ENCODE measurements around the gene NDRG3. TPM values are rescaled to one million over a fixed set of nuclear protein-coding genes. Genes with fewer than 3 reads are reported as not detected.

The NDRG3 gene
- total RNA-seq, 1 experiment from 2014 or later, result 16.7 TPM

DNA sequence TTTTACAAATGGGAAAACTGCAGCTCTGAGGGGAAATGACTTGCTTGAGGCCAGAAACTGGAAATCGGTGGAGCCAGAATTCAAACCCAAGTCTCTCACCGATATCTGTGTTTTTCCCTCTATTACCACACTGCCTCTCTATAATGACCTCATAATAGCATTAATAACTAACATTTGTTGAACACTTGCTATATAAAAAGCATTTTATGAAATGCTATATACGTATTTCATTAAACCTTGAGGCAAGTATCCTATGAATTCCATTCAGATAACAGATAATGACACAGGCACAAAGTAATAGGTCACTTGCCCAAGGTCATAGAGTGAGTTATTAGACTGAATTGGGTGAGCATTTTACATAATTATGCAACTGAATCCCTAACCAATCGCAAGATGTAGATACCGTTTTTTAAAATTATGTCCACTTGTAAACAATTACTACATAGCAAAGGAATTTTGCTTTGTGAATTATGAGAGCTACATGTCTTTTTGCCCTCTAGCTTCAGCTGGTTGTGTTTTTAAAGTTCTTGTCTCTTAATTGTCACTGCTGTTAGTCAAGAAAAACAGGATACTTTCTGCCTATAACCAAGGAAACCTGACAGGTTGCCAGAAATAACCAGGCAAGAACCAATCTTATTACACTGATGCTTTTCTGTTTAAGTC, 23.0 kb upstream of the NDRG3 start:
- no peak for DNase-seq (ENCODE audit: extremely low read depth, low read depth)

DNA sequence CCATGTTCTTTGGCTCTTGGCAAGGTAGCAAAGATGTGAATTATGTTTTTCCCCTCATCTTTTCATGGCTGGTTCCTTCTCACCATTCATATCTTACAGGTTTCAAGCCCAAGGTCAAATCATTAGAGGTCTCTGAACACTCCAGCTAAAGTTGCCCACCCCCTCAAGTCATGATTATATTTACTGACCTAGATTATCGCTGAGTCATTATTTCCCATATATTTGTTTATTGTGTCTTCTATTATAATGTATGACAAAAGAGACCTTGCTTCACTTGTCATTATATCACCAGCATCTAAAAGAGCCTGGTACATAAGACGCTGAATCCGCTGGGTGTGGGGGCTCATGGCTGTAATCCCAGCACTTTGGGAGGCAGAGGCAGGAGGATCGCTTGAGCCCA, 15.2 kb upstream of the NDRG3 start:
- DNase-seq (ENCODE audit: extremely low read depth, low read depth), result no peak

DNA sequence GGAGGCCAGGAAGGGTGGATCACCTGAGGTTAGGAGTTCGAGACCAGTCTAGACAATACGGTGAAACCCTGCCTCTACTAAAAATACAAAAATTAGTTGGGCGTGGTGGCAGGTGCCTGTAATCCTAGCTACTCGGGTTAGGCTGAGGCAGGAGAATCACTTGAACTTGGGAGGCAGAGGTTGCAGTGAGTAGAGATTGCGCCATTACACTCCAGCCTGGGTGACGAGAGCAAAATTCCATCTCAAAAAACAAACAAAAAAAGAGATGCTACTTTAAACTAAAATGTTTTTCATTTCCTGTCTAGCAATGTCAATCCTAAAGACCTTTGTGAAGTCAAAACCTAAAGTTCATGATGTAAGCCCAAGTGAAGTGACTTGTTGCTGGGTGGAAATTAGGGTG, 14.8 kb upstream of the NDRG3 start:
- no peak for DNase-seq (ENCODE audit: extremely low read depth, low read depth)

DNA sequence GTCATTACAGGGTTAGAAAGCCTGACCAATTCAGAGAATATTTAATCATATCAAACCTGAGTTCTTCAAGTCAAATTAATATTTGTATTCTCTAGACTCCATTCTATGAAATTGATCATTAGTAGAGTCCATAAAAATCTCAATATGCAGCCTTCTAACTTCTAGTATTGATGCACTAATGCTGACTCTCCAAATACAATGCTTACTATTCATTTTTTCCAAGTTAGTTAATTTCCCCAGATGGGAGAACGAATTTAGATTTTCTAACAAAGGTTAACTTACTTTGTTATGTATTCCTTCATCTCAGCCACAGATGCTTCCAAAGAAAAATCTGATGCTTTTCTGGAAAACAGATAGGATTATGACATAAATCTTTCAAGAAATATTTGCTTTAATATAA, 12.4 kb upstream of the NDRG3 start:
- DNase-seq (ENCODE audit: extremely low read depth, low read depth), result no peak

DNA sequence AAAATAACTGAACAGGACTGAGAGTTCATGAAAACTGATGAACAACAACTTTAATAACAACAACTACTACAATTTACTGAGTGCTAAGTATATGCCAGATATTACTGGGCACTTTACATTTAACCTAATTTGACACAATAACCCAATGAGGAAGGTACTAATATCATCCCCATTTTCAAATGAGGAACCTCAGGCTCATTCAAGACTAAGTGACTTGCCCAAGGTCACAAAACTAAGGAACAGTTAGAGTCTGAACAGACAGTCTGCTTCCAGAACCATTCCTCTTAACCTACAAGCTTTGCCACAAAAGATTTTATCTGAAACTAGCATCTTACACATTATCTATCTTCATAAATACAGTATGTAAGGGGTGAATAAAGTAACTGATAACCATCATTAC, 10.6 kb upstream of the NDRG3 start:
- DNase-seq (ENCODE audit: extremely low read depth, low read depth), result no peak

DNA sequence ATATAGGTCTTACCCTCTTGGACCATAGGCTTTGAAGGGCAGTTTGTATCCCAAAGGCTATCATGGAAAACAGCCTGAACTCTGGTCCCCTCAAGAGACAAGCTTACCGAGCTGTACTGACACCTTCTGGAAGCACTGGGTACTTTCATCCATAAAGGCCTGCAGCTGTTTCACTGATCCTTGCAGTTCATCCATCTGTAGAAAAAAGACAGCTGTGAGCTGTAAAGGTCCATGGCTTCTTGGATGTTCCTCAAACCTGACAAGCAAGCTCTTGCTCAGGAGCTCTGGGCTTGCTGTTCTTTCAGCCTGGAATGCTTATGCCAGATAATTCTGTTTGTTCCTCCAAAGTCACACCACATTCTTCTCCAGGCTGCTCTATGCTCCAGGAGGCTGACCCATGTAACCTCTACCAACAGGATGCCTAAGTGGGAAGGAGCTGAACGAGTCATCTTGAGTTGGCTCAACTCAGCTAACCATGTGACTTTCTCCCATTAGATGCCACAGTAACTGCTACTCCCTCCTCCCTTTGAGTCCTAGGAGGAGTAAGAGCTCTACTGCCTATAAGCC, 8.8 kb upstream of the NDRG3 start:
- DNase-seq (ENCODE audit: extremely low read depth, low read depth), result peak; percentile 59

DNA sequence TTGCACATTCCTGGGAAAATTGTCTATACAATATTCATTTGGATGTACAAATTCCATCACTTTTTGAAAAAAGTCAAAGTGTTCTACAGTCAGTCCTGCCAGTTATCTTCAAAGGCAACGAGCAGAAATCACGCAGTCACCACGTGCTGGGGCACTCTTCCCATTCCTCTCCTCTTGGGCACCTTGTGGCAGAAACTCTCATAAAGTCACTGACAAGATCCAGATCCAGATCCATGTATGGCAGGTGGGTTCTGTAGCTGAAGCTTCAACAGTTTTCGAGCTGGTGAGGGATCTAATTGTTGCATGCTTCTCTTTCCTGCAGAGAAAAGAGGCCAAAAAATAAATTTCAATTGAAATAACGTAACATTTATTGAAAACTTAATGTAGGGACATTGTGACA, 6.7 kb upstream of the NDRG3 start:
- no peak for DNase-seq (ENCODE audit: extremely low read depth, low read depth)

DNA sequence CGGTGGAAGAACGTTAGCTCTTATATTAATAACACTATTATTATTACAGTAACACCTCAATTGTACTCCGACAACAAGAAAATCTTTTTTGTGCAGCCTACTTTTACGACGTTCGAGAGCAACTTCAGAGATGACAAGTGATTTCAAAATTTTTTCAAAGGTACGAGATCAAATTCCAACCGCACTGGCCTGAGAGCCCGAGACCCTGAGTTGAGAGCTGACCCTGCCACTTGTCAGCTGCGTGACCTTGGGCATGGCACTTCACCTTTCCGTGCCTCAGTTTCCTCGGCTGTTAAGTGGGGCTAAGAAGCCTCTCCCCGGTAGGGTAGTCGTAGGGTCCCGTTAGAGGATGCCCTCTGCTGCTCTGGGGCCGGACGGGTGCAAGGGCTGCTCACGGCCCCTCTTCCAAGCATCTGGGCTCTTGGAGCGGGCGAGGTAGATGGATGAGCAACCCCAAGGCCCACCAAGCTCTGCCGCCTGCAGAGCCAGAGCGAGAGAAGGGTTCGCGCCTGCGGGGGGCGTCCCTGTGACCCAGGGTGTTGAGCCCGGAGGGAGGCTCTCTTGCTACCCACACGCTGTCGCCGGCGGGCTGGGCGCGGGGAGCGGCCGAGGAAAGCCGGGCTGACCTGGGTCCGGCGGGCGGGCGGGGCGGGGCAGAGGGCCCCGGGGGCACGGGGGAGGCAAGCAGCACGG, 510 bp downstream of the NDRG3 start:
- DNase-seq (ENCODE audit: extremely low read depth, low read depth), result no peak

DNA sequence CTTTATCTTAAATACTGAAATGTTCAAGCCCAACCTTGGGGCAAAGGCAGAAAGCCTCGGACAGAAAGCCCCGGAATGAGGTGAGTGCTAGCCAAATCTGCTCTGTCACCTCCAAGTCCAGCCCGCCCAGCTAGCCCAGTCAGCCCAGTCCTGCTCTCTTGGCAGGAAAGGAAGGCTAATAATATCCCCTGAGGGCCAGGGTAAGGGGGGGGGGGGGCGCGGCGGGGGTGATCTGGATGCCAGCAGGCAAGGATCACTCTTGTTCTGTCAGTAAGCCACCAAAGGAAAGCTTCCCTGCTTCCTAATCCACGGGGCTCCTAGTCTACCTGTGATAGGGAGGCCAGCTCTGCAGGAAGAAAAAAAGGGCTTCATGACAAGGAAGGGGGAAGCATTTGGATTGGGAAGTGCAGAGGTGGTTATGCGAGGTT, 1.1 kb downstream of the NDRG3 start:
- no peak for DNase-seq (ENCODE audit: extremely low read depth, low read depth)

DNA sequence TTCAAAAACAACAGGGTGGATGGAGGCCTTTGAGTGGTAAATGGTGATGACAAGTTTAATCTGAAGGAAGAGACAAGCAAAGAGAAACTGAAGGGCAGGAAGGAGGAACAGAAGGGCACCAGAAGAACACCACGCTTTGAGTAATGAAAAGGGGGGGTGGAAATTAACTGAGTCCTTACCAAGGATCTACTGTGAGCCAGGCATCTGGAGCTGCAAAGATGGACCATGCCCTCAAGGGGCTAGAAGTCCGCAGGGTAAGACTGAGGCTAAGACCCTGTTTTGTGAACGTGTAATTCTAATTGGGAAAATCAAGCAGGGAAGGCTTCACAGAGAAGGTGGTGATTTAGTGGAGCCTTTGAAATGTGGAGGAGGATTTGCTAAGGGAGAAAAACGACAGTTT, 1.6 kb downstream of the NDRG3 start:
- no peak for DNase-seq (ENCODE audit: extremely low read depth, low read depth)

DNA sequence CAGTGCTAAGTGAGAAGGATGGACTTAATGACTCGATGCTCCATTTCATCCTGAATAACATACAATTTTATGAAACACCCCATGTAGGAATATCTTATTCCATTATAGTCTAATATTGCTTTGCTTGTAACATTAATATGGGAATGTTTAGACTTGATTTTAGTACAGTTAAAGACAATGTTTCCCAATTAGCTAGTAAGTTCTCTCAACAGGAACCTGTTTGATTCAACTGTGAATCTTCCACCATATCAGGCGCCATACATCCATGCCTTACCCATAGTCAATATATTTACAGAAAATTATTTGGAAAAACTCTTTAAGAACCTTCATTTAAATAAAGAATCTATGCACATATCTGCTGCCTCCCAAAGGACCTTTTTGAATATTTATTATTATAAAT, 3.3 kb downstream of the NDRG3 start:
- no peak for DNase-seq (ENCODE audit: extremely low read depth, low read depth)

DNA sequence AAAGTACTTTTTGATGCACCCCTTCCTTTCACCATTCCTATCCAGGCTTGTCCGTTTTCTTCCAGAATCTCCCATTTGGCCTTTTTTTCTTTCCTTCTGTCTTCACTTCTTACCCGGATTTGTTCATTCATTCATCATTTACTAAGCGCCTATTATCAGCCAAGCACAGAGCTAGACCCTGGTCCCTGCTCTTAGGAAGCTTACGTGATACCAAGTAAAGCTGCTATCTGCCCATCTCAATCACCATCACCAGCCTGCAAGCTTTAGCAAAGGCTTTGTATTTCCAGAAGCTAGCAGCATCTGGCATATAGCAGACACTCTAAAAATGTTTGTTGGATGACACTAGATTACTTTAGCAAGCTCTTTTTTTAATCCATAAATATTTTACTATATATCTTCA, 4.8 kb downstream of the NDRG3 start:
- no peak for DNase-seq (ENCODE audit: extremely low read depth, low read depth)

DNA sequence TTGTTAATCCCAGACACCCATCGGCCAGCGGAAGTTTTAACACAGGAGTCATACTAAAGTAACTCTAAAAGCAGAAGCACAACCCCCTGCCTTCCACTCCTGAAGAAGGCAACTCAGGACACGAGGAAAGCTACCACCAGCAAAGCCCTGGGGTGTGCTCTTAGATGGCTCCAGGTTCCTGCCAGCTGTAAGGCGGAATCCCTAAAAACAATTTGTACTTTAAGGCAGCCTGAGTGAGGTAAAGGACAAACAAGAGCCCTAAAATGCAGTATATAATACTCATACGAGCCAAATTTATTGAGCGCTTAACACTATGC, 8.7 kb downstream of the NDRG3 start:
- no peak for DNase-seq (ENCODE audit: extremely low read depth, low read depth)

DNA sequence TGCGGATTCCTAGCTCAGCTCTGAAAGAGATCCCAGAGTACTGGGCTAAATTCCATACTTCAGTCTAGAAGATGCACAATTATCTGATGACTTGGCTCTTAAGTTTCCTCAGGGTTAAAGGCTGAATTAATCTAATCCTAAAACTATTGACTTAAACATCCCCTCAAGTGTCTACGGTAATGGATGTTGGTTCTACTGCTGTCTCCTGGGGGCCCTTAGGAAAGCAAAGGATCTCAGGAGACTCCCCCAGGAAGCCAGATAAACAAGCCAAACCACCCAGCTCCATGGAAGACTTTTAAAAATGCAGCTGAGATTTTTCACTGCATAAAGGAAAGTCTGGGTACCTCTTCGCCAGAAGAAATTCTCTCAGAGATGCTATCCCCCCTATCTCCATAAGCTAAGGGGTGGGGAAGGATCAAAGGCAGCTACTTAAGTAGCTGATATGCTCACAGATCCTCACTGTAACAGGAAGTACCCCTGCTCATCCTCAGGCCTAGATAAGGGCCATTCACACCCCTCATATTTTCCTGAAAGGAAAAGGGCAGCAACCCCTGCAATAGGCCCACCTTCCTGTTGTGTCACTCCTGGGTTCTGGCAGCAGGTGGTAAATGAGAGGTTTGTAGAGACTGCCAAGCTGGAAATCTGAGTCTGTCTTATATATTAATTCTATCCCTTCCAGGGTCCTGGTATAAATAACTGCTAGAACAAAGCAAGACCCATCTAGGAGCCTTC, 9.3 kb downstream of the NDRG3 start:
- no peak for DNase-seq (ENCODE audit: extremely low read depth, low read depth)

DNA sequence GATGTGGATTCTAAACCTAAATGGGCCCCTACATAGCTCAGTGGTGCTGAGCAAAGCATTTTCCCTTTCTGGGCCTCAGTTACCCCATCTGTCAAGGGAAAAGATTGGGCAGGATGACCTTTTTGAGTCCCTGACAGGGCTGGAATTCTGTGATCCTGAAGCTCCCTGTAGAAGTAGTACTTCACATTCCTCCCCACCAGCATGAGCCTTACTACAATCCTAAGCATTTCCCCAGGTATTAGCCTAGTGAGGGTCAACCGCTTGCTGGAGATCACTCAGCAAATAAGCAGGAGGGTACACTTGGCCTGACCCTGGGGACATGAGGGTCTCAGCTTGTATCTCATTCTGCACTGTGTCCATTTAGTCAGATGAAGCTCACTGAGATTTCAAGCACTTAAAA, 13.4 kb downstream of the NDRG3 start:
- no peak for DNase-seq (ENCODE audit: extremely low read depth, low read depth)

DNA sequence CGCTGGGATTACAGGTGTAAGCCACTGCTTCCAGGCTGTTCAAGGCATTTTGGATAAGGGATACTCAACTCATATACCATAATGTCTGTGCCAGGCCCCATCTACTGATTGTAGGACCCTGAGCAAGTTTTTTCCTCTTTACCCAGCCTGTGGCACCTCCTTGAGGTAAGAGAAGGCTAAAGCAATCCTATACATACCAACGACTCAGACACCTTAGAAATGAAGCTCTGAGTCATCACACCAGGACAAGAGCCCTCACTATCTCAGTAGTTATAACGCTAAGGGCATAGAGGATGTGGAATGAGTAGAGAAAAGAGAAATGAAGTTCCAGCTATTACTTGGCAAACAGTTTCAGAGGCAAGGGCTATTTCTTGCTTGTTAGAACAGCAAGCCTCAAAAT, 16.9 kb downstream of the NDRG3 start:
- no peak for DNase-seq (ENCODE audit: extremely low read depth, low read depth)

DNA sequence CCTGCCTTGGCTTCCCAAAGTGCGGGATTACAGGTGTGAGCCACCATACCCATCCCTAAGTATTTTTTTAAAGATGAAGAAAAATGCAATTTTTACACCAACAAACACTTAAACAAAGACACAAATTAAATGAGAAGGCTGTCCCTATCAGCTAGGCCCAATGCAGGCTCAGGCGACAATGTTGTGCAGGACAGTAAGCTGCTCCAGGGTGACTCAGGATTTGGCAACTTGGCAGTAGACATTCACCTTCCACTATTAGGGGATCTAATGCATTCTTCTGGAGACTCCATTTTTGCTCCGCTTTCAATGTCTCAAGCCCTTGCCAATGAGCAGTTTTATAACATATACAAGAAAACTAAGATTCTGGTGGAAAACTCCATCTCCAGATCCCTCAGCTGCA, 19.7 kb downstream of the NDRG3 start:
- no peak for DNase-seq (ENCODE audit: extremely low read depth, low read depth)

DNA sequence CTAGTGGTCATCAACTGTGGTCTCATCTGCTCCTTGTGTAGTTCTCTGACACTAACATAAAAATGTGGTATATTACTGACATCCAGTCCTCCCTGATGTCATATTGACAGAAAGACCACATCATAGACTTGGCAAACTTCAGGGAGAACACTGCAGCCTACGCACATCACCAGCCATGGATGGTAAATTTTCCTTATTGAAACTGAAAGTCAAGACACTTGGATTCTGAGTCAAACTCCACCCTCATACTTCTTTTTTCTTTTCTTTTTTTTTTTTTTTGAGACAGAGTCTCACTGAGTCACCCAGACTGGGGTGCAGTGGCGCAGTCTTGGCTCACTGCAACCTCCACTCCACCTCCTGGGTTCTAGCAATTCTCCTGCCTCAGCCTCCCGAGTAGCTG, 25.4 kb downstream of the NDRG3 start:
- DNase-seq (ENCODE audit: extremely low read depth, low read depth), result no peak

DNA sequence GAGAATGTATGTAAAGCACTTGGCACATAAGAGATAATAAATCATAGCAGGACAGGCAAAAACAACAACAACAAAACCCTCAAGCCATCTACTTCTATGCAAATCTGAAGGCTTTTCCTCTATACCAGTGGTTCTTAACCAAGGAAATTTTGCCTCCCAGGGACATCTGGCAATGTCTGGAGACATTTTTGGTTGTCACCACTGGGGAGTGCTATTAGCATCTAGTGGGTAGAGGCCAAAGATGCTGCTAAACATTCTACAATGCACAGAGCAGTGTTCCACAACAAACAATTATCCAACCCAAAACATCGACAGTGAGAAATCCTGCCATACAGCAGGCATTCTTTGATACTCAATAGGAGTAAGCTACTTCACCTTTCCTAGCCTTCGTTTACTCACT, 28.2 kb downstream of the NDRG3 start:
- DNase-seq (ENCODE audit: extremely low read depth, low read depth), result no peak

DNA sequence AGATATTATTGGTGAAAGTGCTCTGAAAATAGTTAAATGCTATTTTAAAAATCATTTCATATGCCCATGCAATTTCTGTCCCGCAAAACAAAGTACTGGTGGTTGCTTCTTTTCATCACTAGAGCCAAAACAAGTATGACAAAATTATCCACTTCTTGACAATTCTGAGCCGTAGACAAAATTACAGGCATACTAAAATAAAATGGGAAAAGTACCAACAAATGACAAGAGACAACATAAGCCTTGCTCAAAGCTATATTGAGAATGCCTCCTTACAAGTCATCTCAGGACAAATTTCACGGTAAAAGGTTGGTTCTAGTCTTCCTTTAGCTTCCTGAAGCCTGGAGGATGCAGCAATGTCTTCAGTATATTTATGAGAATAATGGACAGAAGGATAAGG, 28.9 kb downstream of the NDRG3 start:
- DNase-seq (ENCODE audit: extremely low read depth, low read depth), result no peak

DNA sequence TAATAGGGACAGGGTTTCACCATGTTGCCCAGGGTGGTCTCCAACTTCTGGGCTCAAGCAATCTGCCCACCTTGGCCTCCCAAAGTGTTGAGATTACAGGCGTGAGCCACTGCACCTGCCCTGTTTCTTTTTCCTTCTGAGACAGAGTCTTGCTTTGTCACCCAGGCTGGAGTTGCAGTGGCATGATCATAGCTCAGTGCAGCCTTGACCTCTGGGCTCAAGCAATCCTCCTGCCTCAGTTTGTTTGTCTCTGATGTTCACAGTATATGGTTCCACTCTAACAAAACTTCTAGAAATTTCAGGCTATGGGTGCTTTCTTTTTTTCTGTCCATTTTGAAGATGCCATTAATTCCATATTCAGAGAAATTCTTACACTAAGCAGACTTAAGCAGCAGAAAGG, 33.1 kb downstream of the NDRG3 start:
- no peak for DNase-seq (ENCODE audit: extremely low read depth, low read depth)

DNA sequence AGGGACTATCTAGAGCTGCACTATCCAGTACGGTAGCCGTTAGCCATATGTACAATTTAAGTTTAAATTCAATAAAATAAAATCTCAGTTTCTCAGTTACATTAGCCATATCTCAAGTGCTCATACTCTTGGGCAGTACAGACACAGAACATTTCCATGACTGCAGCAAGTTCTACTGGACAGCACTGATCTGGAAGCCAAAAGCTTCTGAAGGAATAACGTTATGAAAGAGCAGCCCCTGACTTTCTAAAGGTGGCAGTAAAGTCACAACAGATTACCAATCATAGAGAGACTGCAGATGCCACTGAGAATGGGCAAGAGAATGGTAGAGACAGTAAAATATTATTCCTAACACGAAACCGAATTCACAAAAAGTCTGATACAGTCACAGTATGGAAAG, 36.8 kb downstream of the NDRG3 start:
- no peak for DNase-seq (ENCODE audit: extremely low read depth, low read depth)

Data from NCI-H460 (cell line).